CD4-positive, alpha-beta T cell treated with Interleukin-12 subunit alpha and Interleukin-12 subunit beta, for 1 hour (primary cell): Measurements from ENCODE around the gene TP53RK.
A peak's percentile ranks its signal among the peaks of the same experiment; 100 is the strongest.

Experiments used
- DNase-seq: peaks from one replicate; pipeline ENCODE4 v3.0.0-alpha.2; 2020

Gene TP53RK

DNA sequence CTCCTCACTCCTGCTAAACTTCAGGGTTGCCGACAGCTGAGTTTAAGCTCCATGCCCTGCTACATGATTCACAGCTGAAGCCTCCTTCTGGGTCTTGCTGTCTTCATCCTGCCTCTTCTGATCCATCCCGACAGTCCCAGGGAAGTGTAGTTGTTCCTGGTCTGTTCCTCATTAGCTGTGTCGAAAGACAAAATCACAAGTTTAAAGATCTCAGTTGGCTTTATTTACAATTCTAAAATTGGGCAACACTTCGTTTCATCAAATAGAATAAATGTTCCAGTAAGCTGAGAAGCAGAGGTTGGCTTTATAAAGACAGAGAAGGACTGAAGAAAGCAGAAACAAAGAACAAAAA lies 16.1 kb upstream of the TP53RK start:
- DNase-seq = no peak

DNA sequence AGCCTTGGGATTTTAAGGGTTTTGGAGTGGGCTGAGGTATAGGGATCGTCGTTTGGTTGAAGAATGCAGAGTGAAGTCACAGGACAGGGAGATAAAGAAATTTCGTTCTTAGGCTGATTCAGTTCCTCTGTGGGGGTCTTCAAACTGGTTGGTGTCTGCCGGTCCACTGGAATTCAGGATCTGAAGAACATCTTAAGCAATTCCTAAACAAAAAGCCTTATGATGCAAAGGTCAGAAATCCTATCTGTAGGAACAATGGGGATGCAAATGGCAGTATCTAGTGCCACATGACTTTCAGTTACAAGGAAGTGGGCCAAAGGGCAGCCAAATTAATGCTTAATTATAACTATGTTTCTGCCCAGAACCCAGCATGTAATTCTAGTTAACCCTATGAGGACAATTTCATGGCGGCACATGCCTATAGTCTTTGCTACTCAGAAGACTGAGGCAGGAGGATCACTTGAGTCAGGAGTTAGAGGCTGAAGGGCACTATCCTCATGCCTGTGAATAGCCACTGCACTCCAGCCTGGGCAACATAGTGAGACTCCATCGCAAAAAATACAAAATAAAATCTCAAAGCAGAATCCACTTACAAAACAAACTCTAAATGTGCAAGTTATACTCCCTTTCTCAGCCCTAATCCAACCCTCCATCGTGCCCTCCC lies 15.6 kb upstream of the TP53RK start:
- no peak for DNase-seq

DNA sequence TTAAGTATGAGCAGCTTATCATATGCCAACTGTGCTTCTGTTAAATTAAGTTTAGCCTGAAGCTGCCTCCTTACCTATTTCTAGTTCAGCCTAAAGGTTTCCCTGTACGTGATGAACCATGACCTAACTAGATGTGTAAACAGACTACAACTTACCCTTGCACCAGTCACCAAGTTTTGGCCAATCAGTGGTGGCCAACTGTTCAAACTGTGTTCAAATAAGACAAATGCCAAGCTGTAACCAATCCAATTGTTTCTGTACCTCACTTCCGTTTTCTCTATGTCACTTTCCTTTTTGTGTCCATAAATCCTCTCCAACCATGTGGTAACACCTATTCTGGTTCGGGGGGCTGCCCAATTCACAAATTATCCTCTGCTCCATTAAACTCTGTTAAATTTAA lies 14.2 kb upstream of the TP53RK start:
- no peak for DNase-seq

DNA sequence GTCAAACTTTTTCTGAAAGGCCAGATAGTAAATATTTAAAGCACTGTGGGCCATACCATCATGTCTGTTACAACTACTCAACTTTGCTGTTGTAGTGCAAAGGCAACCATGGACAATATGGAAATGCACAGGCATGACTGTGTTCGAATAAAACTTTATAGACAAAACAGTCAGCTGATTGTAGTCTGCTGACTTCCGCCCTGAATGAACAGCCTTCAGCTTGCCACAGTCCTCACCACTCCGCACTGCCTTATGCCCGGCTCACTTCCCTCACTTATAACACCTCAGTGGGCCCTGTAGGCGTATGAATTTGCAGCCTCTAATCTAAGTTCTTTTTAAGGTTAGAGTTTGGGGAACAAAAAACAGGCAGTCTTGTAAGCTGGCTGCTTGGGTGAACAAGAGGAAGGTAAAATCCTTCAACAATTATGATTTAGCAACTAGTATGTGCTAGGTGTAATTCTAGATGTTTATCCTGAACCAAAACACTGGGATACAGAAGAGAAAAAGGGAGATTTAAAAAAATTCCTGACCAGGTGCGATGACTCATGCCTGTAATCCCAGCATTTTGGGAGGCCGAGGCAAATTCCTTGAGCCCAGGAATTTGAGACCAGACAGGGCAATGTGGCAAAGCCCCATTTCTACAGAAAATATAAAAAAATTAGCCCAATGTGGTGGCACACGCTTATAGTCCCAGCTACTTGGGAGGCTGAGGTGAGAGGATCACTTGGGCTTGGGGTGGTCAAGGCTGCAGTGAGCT lies 13.4 kb upstream of the TP53RK start:
- DNase-seq = no peak

DNA sequence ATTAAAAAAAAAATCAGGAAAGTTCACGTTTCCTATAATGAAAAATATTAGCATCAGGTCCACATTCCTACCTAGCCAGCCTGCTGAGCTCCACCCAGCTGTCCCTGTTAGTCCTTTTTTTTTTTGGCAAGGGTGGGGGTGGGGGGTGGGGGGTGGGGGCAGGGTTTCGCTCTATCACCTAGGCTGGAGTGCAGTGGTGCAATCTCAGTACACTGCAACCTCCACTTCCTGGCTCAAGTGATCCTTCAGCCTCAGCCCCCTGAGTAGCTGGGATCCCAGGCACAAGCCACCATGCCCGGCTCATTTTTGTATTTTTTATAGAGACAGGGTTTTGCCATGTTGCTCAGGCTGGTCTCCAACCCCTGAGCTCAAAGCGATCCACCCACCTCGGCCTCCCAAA lies 12.7 kb upstream of the TP53RK start:
- no peak for DNase-seq

DNA sequence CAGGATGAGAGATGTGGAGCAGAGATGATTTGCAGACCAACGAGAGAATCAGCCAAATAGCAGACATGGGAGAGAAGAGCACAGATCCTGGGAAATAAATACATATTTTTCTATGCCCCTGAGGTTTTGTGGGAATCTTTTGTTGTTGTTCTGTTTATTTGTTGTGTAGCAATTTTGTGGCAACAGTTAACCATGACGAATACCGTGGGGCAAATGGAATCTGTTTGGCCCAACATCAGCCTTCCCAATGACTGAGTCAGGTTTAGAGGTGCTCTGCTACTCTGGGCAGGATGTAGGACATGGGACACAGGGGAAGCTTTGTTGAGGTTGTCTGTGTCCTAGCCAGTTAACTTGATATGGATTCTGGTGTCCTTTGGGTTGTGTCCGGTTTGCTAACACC lies 12.3 kb upstream of the TP53RK start:
- DNase-seq = no peak

DNA sequence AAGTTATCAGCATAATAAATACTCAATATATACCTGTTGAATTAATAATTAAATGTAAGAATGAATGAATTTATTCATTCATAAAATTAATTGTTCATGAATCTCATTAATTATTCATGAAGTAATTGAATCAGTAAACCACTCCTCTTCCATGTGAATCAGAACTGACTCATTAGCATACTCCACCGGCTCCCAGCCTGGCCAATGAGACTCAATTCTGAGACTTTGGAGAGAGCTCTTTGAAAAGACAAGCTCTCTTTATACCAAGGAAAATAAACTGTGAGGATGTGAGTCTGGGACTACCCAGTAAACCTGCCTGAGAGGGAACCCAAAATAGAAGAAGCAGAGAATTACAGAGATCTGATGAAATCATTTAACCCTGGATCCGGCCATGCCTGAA lies 11.8 kb upstream of the TP53RK start:
- no peak for DNase-seq

DNA sequence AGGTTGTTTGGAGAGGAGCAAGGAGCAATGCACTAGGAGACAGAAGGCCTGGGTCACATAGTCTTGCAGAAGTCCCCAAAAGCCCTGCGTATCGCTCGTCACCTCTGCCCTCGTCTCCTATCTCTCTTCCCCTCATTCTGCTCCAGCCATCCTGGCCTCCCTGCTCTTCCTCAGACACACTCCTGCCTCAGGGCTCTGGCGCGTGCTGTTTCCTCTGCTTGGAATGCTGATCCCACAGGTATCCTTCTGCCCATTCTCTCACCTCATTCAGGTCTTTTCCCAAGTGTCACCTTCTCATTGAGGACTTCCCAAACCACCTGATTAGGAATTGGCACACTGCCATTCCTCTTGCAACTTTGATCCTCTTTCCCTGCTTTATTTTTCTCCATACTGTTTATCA lies 11.2 kb upstream of the TP53RK start:
- DNase-seq = no peak

DNA sequence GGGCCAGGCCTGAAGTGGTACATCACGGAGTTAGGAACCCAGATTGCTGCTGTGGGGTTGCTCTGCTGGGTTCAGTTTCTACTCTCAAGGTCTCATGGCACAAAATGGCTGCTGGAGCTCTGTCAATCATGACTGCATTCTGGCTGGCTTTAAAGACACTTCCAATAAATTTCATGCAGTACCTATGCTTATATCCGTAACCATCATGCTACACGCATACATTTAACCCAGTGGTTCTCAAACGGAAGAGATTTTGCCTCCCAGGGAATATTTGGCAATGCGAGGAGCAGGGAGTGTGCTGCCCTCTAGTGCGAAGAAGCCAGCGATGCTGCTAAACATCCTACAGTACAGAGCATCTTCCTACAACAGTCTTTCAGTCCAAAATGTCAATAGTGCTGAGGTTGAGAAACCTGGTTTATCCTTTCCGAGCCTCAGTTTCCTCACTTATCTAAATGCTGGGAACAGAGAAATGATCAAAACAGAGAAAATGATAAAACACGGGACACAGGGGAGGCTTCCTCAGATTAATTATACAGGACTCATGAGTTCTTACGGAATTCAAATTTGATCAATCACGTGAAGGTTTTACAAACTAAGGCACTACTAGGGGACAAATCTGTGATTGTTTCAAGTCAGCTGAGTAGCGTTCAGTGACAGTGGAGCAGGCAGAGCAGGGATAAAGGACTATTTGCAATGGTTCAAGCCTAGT lies 10.6 kb upstream of the TP53RK start:
- DNase-seq = no peak

DNA sequence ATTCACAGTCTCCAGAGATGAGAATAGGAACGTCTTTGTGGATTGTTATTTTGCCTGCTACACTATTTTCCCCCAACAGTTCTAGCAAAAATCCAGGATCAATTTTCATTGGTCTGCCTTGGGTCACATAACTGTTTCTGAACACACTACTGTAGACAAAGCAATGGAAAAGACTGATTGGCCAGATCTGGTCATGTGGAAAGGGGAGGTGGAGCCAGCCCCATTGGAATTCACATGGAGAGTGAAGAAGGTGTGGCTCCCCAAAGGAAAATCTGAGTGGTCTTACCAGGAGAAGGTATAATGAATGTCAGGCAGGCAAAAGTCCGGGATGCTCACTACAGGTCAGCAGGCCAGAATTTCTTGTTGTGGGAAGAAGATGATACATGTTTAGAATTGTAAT lies 9.5 kb upstream of the TP53RK start:
- DNase-seq = no peak

DNA sequence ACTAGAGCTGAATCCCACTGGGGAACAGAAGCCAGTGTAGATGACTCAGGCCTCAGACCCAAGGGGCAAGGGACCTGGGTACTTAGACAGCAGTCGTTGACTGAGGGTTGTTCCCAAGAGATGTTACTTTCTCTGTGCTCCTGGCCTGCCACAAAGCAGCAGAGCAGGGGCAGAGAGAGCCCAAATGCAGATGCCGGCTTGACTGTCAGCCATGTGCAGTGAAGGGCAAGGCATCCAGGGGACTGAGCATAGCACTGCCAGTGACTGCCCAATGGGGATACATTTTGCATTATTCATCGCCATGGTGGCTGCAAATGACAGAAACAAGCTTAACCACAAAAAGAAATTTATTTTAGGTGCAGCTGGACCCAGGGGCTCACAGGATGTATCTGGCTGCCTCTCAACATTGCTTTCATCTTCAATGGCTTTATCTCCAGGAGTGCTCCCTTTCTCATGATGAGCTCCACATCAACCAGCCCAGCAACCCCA lies 7.6 kb upstream of the TP53RK start:
- no peak for DNase-seq

DNA sequence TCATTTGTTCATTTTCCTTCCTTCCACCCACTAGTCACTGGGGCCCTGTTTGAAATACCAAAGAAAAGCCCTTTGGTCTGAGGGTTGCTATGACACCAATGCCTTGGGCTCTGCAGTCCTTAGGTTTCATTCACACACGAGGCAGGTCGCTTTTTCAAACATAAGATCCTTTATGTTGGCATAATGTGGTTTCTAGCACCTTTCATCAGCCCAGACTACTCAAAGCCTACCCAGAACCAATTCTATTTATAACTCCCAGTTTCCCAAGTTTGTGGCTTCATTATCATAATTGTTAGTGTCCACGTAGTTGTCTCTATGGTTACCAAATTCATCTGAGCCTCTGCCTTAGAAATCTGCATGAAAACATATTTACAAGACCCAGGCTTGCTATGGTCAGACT lies 6.6 kb upstream of the TP53RK start:
- DNase-seq = no peak

DNA sequence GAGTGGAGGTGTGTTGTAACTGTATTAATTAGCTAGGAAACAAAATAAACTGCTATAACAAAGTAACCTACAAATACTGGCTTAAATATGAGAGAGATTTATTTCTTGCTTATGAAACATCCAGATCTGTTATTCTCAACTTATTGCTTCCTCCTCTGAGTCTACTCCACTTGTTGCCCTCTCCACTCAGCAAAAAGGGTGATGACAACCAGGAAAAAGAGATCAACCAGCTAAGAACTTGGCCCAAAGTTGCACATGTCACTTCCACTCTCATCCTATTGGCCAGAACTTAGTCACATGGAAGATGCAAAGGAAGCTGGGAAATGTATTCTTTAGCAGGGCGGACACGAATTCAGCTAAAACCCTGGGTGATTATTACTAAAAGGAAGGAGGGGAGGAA lies 5.2 kb upstream of the TP53RK start:
- DNase-seq = peak; percentile 28

DNA sequence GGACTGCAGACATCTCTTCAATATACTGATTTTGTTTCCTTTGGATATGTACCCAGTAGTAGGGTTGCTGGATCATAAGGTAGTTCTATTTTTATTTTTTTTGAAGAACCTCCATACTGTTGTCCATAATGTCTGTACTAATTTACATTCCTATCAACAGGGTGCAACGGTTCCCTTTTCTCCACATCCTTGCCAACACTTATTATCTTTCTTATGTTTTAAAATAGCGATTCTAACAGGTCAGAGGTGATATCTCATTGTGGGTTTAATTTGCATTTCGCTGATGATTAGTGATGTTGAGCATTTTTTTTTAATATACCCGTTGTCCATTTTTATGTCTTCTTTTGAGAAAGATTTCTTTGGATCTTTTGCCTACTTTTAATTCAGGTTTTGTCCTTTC lies 2.0 kb upstream of the TP53RK start:
- no peak for DNase-seq

DNA sequence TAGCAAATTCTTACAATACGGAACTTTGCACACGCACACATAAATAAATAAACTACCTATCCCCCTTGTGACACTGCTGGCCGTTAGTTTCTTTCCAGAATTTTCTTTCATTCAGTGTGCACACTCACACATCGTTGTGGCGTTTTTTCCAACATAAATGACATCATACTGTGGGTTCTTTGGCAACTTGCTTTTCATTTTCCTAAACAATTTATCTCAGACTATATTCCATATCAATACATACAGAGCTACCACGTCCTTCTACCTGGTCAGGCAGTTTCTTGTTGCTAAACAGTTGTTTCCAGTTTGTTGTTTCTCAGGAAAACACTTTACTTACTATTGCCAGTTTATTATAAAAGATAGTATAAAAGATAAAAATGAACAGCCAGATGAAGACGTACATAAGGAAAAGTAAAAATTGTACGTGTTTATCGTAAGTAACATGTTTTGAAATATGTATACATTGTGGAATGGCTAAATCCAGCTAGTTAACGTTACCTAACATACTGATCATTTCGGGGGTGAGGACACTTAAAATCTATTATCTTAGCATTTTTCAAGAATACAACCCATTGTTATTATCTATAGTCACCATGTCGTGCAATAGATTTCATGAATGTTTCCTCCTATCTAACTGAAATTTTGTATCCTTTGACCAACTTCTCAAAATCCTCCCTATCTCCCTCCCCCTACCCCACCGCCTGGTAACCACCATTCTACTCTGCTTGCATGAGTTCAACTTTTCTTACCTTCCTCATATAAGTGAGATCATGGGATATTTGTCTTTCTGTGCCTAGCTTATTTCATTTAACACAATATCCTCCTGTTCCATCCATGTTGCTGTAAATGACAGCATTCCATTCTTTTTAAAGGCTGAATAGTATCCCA lies 1.2 kb upstream of the TP53RK start:
- DNase-seq = no peak

DNA sequence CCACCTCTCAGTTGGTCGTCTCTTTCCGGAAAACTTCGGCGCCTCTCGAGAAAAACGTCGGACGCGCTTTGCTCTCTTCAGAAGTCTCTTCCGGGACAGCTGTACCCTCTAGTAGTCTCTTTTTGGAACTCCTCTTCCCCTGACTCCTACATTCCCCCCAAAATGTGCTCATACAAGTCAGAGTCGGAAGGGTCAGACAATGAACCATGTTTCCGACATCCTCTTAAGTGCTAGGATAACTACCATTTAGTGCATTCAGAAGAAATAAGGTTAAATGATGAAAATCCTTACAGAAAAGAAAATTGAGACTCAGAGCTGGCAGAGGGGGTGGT lies 476 bp upstream of the TP53RK start:
- no peak for DNase-seq

DNA sequence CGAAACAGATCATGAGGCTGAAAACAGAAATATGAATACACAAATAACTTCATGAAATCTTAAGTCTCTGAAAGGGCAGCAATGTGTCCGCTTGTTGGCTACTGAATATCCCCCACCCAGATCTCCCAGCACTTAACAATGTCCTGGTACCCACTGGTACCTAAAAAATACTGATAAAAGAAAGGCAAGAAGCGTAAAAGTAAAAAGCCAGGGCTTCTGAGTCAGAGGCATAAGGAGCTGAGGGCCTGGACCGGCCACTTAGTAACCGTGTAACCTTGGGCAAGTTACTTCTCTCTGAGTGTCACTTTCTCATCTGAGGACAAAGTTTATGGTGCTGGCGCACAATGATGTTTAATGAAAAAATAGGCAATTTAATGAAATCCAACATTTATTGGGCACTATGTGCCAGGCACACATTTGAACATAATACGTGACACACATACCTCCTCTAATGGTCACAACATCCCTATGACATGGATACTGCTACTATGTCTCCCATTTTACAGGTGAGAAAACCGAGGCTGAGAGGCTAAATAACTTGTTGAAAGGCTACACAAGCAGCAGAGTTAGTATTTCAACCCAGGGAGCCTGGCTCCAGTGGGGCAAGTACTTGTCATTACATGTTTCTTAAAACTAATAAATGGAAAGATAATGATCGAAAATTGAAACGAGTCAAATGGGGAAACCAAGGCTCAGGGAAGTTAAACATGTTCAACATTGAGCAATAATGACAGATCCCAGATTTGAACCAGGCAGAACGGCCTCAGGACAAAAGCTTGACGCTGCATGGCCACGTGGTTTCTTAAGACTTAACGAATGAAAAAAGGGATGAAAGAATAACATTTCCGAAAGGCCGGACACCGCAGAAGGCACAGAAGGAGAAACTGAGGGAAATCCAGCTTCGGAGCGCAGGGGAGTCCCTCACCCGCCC lies 828 bp downstream of the TP53RK start:
- no peak for DNase-seq

DNA sequence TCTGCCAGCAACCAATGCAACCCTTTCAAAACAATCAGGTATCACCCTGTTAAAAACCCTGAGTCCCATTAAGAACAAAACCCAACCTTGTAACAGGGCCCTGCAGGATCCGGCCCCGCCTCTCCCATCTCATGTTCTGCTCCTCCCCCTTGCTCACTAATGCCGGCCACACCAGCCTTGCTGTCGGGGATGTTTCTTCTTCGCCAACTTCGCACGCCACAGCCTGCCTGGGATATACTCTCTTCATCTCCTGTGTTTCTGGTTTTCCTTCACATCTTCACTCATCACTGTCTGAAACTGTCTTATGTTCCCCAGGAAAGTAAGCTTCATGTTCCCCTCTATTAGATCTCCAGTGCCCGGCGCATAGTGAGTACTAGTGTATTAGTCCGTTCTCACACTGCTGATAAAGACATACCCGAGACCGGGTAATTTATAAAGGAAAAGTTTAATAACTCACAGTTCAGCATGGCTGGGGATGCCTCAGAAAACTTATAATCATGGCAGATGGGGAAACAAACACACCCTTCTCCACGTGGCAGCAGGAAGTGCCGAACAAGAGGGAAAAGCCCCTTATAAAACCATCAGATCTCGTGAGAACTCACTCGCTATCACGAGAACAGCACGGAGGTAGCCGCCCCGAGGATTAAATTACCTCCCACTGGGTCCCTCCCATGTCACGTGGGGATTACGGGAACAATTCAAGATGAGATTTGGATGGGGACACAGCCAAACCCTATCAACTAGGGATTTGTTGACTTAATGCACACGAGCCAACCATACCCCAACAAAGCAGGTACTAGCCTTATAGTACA lies 5.1 kb downstream of the TP53RK start:
- no peak for DNase-seq

DNA sequence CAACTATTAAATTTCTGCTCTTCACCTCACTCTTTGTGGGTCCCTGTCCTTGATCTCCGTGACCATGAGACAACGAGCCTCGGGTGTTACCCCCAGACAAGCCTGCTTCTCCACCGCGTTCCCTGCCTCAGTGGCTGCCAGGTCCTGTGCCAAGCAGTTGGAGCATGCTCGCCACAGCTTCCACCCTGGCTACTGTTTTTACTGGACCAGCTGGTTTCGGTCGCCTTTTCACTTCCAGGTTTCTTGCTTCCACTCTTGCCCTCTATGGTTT lies 5.6 kb downstream of the TP53RK start:
- DNase-seq = no peak

DNA sequence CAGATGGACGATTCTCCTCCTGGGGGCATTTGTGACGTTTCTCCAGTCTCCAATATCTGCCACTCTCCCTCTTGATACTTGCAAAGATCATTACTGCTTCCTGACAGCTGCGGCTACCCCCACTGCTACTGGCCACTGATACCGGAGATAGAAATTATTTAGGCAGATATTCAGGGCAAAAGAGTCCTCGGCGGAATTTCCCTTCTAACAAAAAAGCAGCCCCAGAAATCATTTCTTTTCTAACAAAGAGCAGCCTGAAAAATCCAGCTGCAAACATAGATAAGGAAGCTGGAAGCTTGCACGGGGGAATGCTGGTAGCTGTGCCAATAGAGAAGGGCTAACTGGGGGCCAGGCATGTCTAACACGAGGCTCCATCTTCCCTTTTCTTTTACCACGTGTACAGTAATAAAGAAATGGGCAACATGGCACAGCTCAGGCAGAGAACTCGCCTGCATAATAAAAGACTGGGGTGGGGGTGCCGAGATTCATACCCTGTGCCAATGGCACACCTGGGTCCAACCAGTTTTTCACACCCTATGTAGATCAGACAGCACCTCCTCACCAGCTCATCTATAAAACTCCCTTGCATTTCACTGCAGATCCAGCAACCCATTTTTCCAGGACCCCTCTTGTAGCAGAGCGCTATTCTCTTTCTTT lies 6.1 kb downstream of the TP53RK start:
- DNase-seq = no peak
